Adrenal gland (tissue), 12 donors: ENCODE data around the gene ERBB2. TPM values are rescaled to one million over a fixed set of nuclear protein-coding genes. Genes with fewer than 3 reads are reported as not detected.
A peak's percentile ranks its signal among the peaks of the same experiment; 100 is the strongest.

Experiments used
- DNase-seq, 7 donors: peaks; one replicate each; pipeline ENCODE4 v3.0.0-alpha.2; 2019 to 2020
- H3K27ac ChIP-seq, 5 donors: fragments of 200-600 bp; sonication (generic) in 4 of 5; 1 replicate in 3 of 5; 2 replicates in 2 of 5; pipeline versions ENCODE4 v1.5.1 to v1.8.0; 2016 to 2020; ENCODE audit warnings: mild to moderate bottlenecking in 1 of 5
- H3K27me3 ChIP-seq: fragments of 200-600 bp; 2 replicates; pipeline ENCODE4 v1.8.0; 2021
- H3K36me3 ChIP-seq, 2 donors: fragments of 200-600 bp; replicated peaks in 1 of 2; 1 replicate in 1 of 2; 2 replicates in 1 of 2; pipeline versions ENCODE4 v1.5.1 to v1.8.0; 2018 to 2022
- H3K4me1 ChIP-seq, 2 donors: fragments of 200-600 bp; replicated peaks in 1 of 2; 1 replicate in 1 of 2; 2 replicates in 1 of 2; pipeline versions ENCODE4 v1.5.1 to v1.8.0; 2018 to 2021
- H3K4me3 ChIP-seq, 4 donors: fragments of 200-600 bp; sonication (generic) in 3 of 4; one replicate each; pipeline ENCODE4 v1.5.1; 2016 to 2018
- H3K9me3 ChIP-seq, 3 donors: fragments of 200-600 bp; sonication (generic) in 1 of 3; replicated peaks in 1 of 3; 1 replicate in 2 of 3; 2 replicates in 1 of 3; pipeline versions ENCODE4 v1.5.1 to v1.8.0; 2016 to 2021
- CTCF ChIP-seq, 6 experiments: fragments of 450-650 bp in 4 of 6; fragments of 200-600 bp in 2 of 6; sonication (generic) in 1 of 6; IDR thresholded peaks; 1 replicate in 5 of 6; 2 replicates in 1 of 6; pipeline versions ENCODE4 v1.5.1 to v1.8.0; 2016 to 2021; ENCODE audit warnings: antibody characterized with exemption in 6 of 6, mild to moderate bottlenecking in 2 of 6, moderate library complexity in 1 of 6
- POLR2A ChIP-seq, 2 donors: fragments of 450-650 bp; IDR thresholded peaks; one replicate each; pipeline ENCODE4 v1.6.1; 2017; ENCODE audit warnings: antibody characterized with exemption in 2 of 2, mild to moderate bottlenecking in 2 of 2, moderate library complexity in 1 of 2
- WGBS, 4 donors: extraction: QIAGEN DNeasy Blood & Tissue Kit in 2 of 4; methylation state at CpG; one replicate each; pipeline versions ENCODE4 v1.1.5 to v1.1.7; 2013 to 2017; 5-methylcytosine and 5-hydroxymethylcytosine counted together
- intact Hi-C, 2 donors: fragments of 100-400 bp; cut with DNase I; formaldehyde crosslinking; loops; one replicate each; pipeline versions ENCODE4 v1.14.1 to v1.15.0; 2022 to 2023
- polyA plus RNA-seq, 3 donors: library from polyadenylated mRNA; stranded (reverse); fragments of 200-250 nt in 2 of 3; fragments of 350-450 nt in 1 of 3; fragmentation: Illumina TruSeq in 1 of 3; extraction: RNeasy Lipid Tissue Mini Kit (QIAGEN cat#74804) in 1 of 3; gene quantifications; one replicate each; pipeline ENCODE4 v1.2.3, GENCODE V29; 2013 to 2014
- total RNA-seq, 9 donors: library from RNA; depleted of rRNA in 4 of 9; stranded (reverse); fragments of >200 nt in 4 of 9; fragments of 120-200 nt in 1 of 9; fragmentation: NEBNext Ultra II Directional in 1 of 9; extraction: Animal tissue kit (Norgen Biotek cat#: 25700) in 1 of 9; gene quantifications; one replicate each; pipeline versions ENCODE4 v1.1.0 to v1.2.4, GENCODE V29; 2013 to 2023
- donor health status: healthy with polysubstance abuse.
- donor health status: Bipolar disorder and iron deficiency.
- donor health status: DM: yes; HTN: yes; CAD: no.
- donor health status: DM: no; HTN: no; CAD: no.
- donor health status: DM: no; HTN: no; CAD: no.
- donor health status: DM: yes; HTN: yes; CAD: no.

The ERBB2 gene
- total and polyA plus RNA-seq, 12 donors = 4.8 to 16.9 (median 11.9) TPM

- no peak overlapping the region for H3K4me3 ChIP-seq
- peak in 4 of 7 donors; percentile 56 to 81 (median 59) for DNase-seq
- no peak for TF ChIP-seq POLR2A (IDR thresholded peaks at IDR 0.05)
- peak; percentile 16 to 66 (median 58) for TF ChIP-seq CTCF (IDR thresholded peaks at IDR 0.05)
- H3K27me3 ChIP-seq = peaks cover 23% of the 10 kb centered on the region
- intact Hi-C loops = no loop called here
- WGBS, 4 donors = 28 to 44% (median 35%) methylated on average over 8 to 19 of the region's 19 CpGs
- peaks cover 17 to 19% of the 10 kb centered on the region in 2 donors for H3K4me1 ChIP-seq
- H3K27ac ChIP-seq = peak overlapping the region in 1 of 5 donors; percentile 62
- no peaks in the 10 kb centered on the region for H3K9me3 ChIP-seq
- no peaks in the 10 kb centered on the region for H3K36me3 ChIP-seq
Observed at GRCh38 chr17:39671651-39672521, 28.0 kb upstream of the ERBB2 start.

GRCh38 chr17:39672522-39673334 lies 27.1 kb upstream of the ERBB2 start:
- H3K4me1 ChIP-seq = peaks cover 10 to 12% of the 10 kb centered on the region in 2 donors
- H3K27ac ChIP-seq = no peak overlapping the region
- WGBS, 4 donors = 73 to 79% (median 75%) methylated on average over 12 to 15 of the region's 15 CpGs
- peak in 1 of 7 donors; percentile 65 for DNase-seq
- no peaks in the 10 kb centered on the region for H3K36me3 ChIP-seq
- intact Hi-C loops = no loop called here
- H3K27me3 ChIP-seq = peaks cover 23% of the 10 kb centered on the region
- no peak overlapping the region for H3K4me3 ChIP-seq
- H3K9me3 ChIP-seq = no peaks in the 10 kb centered on the region
- peak in 1 of 6 experiments; percentile 14 for TF ChIP-seq CTCF (IDR thresholded peaks at IDR 0.05)
- no peak for TF ChIP-seq POLR2A (IDR thresholded peaks at IDR 0.05)

- no peaks in the 10 kb centered on the region for H3K36me3 ChIP-seq
- peaks cover 23% of the 10 kb centered on the region for H3K27me3 ChIP-seq
- H3K4me3 ChIP-seq = no peak overlapping the region
- no peaks in the 10 kb centered on the region for H3K9me3 ChIP-seq
- TF ChIP-seq CTCF (IDR thresholded peaks at IDR 0.05) (no peak), POLR2A (IDR thresholded peaks at IDR 0.05) (no peak)
- no peak overlapping the region for H3K27ac ChIP-seq
- intact Hi-C loops = no loop called here
- peaks cover 2 to 6% of the 10 kb centered on the region in 2 donors for H3K4me1 ChIP-seq
- WGBS, 4 donors = 59 to 84% (median 74%) methylated on average over 6 to 13 of the region's 13 CpGs
- peak in 1 of 7 donors; percentile 63 for DNase-seq
Observed at GRCh38 chr17:39673335-39674081, 26.4 kb upstream of the ERBB2 start.
